Epithelial cell of umbilical artery (primary cell): Measurements from ENCODE around the gene DNAH3. TPM values are rescaled to one million over a fixed set of nuclear protein-coding genes. Genes with fewer than 3 reads are reported as not detected.

ENCODE experiments used
- total RNA-seq: library from RNA; depleted of rRNA; stranded (reverse); fragments of >200 nt; gene quantifications from 2 replicates; pipeline ENCODE4 v1.2.3, GENCODE V29; 2014

The DNAH3 gene, protein sequence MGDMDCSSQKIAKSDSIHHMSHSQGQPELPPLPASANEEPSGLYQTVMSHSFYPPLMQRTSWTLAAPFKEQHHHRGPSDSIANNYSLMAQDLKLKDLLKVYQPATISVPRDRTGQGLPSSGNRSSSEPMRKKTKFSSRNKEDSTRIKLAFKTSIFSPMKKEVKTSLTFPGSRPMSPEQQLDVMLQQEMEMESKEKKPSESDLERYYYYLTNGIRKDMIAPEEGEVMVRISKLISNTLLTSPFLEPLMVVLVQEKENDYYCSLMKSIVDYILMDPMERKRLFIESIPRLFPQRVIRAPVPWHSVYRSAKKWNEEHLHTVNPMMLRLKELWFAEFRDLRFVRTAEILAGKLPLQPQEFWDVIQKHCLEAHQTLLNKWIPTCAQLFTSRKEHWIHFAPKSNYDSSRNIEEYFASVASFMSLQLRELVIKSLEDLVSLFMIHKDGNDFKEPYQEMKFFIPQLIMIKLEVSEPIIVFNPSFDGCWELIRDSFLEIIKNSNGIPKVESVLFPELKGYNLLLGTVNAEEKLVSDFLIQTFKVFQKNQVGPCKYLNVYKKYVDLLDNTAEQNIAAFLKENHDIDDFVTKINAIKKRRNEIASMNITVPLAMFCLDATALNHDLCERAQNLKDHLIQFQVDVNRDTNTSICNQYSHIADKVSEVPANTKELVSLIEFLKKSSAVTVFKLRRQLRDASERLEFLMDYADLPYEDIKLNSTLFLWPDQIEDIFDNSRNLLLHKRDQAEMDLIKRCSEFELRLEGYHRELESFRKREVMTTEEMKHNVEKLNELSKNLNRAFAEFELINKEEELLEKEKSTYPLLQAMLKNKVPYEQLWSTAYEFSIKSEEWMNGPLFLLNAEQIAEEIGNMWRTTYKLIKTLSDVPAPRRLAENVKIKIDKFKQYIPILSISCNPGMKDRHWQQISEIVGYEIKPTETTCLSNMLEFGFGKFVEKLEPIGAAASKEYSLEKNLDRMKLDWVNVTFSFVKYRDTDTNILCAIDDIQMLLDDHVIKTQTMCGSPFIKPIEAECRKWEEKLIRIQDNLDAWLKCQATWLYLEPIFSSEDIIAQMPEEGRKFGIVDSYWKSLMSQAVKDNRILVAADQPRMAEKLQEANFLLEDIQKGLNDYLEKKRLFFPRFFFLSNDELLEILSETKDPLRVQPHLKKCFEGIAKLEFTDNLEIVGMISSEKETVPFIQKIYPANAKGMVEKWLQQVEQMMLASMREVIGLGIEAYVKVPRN (N-terminal part only)
- total RNA-seq = under 0.01 and 0.15 TPM in 2 replicates

DNA sequence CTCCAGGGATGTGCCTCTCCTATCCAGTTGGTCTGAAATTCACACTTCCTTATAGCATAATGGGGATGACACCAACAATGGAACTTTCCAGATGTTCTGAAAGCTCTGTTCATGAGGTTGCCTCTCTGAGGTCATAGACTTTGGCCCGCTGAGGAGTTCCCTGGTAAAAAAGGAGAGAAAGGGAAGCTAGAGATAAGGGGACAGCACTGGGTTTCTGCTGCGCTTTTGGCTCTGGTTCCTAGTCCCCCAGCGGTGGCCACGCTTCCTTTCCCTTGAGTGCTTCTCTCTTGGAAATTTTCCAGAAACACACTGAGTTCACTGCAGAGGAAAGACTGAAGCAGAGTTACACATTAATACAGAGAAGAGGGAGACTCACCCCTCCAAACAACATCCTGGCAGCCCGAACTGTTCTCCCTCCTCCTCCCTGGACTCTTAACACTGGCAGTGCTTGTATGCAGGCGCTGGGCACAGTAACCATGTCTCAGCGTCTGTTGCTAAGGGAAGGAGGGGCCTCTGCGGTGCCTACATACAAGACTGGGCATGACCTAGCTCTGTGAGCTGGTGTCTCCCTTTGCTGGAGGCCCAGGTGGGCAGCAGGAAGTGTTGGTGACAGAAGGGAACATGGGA lies at the start of gene DNAH3:
TSS of gene DNAH3 (minus strand) at position 472 of the 627 bp plus-strand sequence. CDS start 527 bp downstream, outside the sequence.

DNA sequence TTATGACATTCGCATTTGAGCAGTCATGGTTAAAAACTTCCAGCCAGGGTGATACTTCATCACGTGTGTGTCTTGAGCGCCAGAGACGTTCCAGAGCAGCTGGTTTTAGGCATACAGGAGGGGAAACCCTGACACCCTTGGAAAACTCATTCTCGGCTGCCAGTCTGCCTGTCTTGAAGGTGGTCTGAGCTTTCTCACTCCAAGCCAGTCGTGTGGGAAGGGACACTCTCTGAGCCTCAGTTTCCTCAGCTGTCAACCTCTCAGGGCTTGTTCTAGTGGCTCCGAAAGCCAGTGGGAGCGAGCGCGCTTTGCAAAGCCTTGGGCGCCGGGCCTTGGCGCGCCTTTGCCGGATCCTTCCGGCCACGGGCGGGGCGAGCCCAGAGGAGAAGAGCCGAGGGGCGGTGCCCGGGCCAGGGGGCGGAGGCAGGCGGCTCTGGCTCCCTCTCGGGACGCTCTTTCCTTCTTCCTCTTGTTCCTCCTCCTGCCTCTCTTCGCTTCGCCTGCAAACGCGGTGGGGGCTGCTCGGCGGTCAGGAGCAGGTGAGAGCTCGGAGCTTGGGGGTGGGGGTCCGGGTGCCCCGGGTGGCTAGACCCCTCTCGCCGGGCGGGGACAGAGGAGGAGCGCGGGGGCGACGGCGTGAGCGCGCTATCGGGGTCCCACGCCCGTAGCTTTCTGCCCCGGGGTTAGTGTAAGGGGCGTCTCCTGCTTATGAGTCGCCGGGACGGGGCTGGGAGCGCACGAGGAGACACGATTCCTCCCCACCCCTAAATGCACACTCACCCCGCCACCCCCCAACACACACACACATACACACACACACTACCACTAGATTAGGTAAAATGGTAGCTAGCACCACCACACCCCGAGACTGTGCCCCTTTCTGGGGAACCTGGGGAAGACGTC lies 7.8 kb upstream of the DNAH3 start, which contains the start of gene LDAF1:
TSS of gene LDAF1 (plus strand) at position 467 of the 903 bp plus-strand sequence. CDS start 2,509 bp downstream, outside the sequence.

DNA sequence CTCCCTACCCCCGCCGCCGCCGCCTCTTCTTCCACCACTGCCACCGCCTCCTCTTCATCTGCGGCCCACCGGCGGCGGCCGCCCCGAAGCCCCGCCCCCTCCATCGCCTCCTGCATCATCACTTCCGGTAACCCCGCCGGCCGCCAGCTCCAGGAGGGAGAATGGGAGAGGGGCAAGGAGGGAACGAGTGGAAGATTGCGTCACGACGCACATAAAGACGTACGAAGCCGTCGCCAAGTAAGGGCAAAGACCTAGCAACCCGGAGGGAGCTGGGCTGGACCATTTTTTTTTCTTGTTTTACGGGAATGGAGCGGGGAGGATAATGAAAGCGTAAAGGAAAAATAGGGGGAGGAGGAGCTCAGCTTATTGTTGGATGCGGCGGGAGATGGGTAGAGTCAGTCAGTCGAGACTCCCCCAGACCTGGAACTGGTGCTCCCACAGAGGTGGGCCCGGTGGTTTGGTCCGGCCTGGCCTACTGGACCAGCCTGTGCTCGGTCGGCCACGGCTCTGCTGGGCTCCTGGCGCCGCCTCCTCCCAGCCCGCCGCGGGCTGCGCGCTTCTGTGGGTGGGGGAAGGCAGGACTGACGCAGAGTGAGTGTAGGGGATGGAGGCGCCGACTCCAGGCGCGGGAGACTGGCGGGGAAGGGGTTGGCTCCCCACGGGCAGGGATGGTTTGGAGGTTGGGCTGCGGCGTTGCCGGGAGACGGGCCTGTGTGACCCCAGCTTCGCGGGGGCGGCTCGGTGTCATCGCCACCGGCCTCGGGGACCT lies 250.2 kb downstream of the DNAH3 start, which contains the start of the genes DCUN1D3 and LYRM1:
TSS of gene DCUN1D3 (minus strand) at position 60 of the 769 bp plus-strand sequence. CDS start 37,820 bp downstream, outside the sequence.
TSS of gene LYRM1 (plus strand) at position 473 of the 769 bp plus-strand sequence. CDS start 14,785 bp downstream, outside the sequence.

Other genes with a start within 250 kb of the DNAH3 start
- 30.2 and 45.1 TPM in 2 replicates for gene LDAF1, start 7.8 kb upstream of the DNAH3 start, total RNA-seq
- gene ZP2, start 60.7 kb upstream of the DNAH3 start, total RNA-seq = not detected in 2 replicates
- gene ANKS4B, start 82.9 kb upstream of the DNAH3 start, total RNA-seq = not detected in 2 replicates
- not detected in 2 replicates for gene CRYM, start 127.4 kb upstream of the DNAH3 start, total RNA-seq